HCT116 (cell line): Measurements from ENCODE around the gene SH3GL3. TPM values are rescaled to one million over a fixed set of nuclear protein-coding genes. Genes with fewer than 3 reads are reported as not detected.

Source experiments
- ATAC-seq: fragments of 200-7000 bp; cut with Tn5 transposase; 2 replicates; pipeline ENCODE4 v1.9.1; 2020; ENCODE audit warnings: mild to moderate bottlenecking, moderate library complexity
- BruUV-seq: library from RNA; stranded (reverse); fragments of 400-500 nt; replicated peaks from 2 replicates; lab custom pipeline; 2021; lab: Mats Ljungman, UMichigan
- CTCF ChIA-PET: fragments of 300-600 bp; sonication (Branson Sonifier 250); formaldehyde crosslinking; loops from one replicate; lab custom pipeline; 2021; ENCODE audit warnings: antibody characterized with exemption; lab: Charles Lee
- POLR2A ChIA-PET: fragments of 300-600, 350-600 bp; sonication (Branson Sonifier 250); formaldehyde crosslinking; loops from one replicate; lab custom pipeline; 2021; ENCODE audit warnings: antibody characterized with exemption; lab: Charles Lee
- RAD21 ChIA-PET, 2 experiments: fragments of 300-600 bp; sonication (Branson Sonifier 250); formaldehyde crosslinking; loops; one replicate each; lab custom pipeline; 2023; ENCODE audit warnings: low total read pairs in 2 of 2; ENCODE audit not compliant: uncharacterized antibody in 2 of 2, unreplicated experiment in 2 of 2, low non-redundant PET in 1 of 2; lab: Charles Lee
- DNase-seq: peaks from one replicate; pipeline ENCODE4 v3.0.0-alpha.2; 2010; ENCODE audit warnings: low read depth, low spot score
- H2AFZ ChIP-seq: fragments of 200-600 bp; shearing (Covaris generic), sonication (generic); 2 replicates; pipeline ENCODE4 v1.6.1; 2017; ENCODE audit warnings: low read depth, mixed run types, mixed read lengths, antibody characterized with exemption, low read length; ENCODE audit not compliant: poor library complexity, severe bottlenecking
- H3K27ac ChIP-seq: 2 replicates; pipeline ENCODE4 v1.5.1; 2012; ENCODE audit warnings: low read depth, low read length
- H3K27me3 ChIP-seq: fragments of 200-600 bp; sonication (generic); 2 replicates; pipeline ENCODE4 v1.6.1; 2016; ENCODE audit warnings: mixed run types, low read length, mixed read lengths; ENCODE audit not compliant: insufficient read depth
- H3K36me3 ChIP-seq, 2 experiments: fragments of 200-500 bp in 1 of 2; fragments of 200-600 bp in 1 of 2; sonication (Bioruptor generic) in 1 of 2; sonication (generic) in 1 of 2; 2 replicates each; pipeline versions ENCODE4 v1.5.1 to v1.6.1; 2014 to 2016; ENCODE audit warnings: low read length in 2 of 2, inconsistent platforms in 1 of 2, mixed read lengths in 1 of 2, mixed run types in 1 of 2; ENCODE audit not compliant: insufficient read depth in 2 of 2, control insufficient read depth in 1 of 2
- H3K4me1 ChIP-seq, 2 experiments: fragments of 200-600 bp in 1 of 2; sonication (generic) in 1 of 2; 2 replicates each; pipeline versions ENCODE4 v1.5.1 to v1.6.1; 2012 to 2017; ENCODE audit warnings: low read length in 2 of 2, inconsistent platforms in 1 of 2, mild to moderate bottlenecking in 1 of 2, mixed read lengths in 1 of 2, mixed run types in 1 of 2, moderate library complexity in 1 of 2; ENCODE audit not compliant: insufficient read depth in 2 of 2, control insufficient read depth in 1 of 2
- H3K4me2 ChIP-seq: fragments of 200-600 bp; sonication (generic); 2 replicates; pipeline ENCODE4 v1.6.1; 2017; ENCODE audit warnings: mixed run types, low read length, mixed read lengths
- H3K4me3 ChIP-seq, 2 experiments: fragments of 200-600 bp in 1 of 2; sonication (generic) in 1 of 2; replicated peaks in 1 of 2; 2 replicates each; pipeline ENCODE4 v1.5.1; 2011 to 2016; ENCODE audit warnings: low read length in 2 of 2, control low read depth in 1 of 2, low read depth in 1 of 2, mild to moderate bottlenecking in 1 of 2, mixed read lengths in 1 of 2, mixed run types in 1 of 2
- H3K79me2 ChIP-seq: fragments of 200-600 bp; sonication (generic); 2 replicates; pipeline ENCODE4 v1.6.1; 2017; ENCODE audit warnings: mild to moderate bottlenecking, mixed run types, low read length, moderate library complexity, mixed read lengths; ENCODE audit not compliant: insufficient read depth
- H3K9ac ChIP-seq: fragments of 200-600 bp; sonication (generic); 2 replicates; pipeline ENCODE4 v1.6.1; 2016; ENCODE audit warnings: low read length, mixed read lengths
- H3K9me2 ChIP-seq: fragments of 200-600 bp; sonication (generic), shearing (Covaris generic); 2 replicates; pipeline ENCODE4 v1.6.1; 2017; ENCODE audit warnings: mixed run types, mild to moderate bottlenecking, moderate library complexity; ENCODE audit not compliant: insufficient read depth
- H3K9me3 ChIP-seq, 2 experiments: fragments of 200-500 bp in 1 of 2; fragments of 200-600 bp in 1 of 2; sonication (Bioruptor generic) in 1 of 2; sonication (generic) in 1 of 2; 2 replicates each; pipeline ENCODE4 v1.6.1; 2014 to 2017; ENCODE audit warnings: low read length in 2 of 2, mixed read lengths in 2 of 2, inconsistent platforms in 1 of 2, low read depth in 1 of 2, mild to moderate bottlenecking in 1 of 2, mixed run types in 1 of 2, moderate library complexity in 1 of 2; ENCODE audit not compliant: control insufficient read depth in 1 of 2, insufficient read depth in 1 of 2
- H4K20me1 ChIP-seq: fragments of 200-600 bp; sonication (generic), shearing (Covaris generic); 2 replicates; pipeline ENCODE4 v1.6.1; 2017; ENCODE audit warnings: mixed run types, mild to moderate bottlenecking, moderate library complexity; ENCODE audit not compliant: insufficient read depth
- CBX3 ChIP-seq: IDR thresholded peaks from 2 replicates; pipeline ENCODE4 v1.6.1; 2012; ENCODE audit warnings: low read depth
- CEBPB ChIP-seq: IDR thresholded peaks from 2 replicates; pipeline ENCODE4 v1.6.1; 2012; ENCODE audit warnings: low read depth
- EGR1 ChIP-seq: IDR thresholded peaks from 2 replicates; pipeline ENCODE4 v1.6.1; 2012; ENCODE audit warnings: low read depth
- EZH2 ChIP-seq: fragments of 200-600 bp; sonication (generic); IDR thresholded peaks from 2 replicates; pipeline ENCODE4 v1.6.1; 2017; ENCODE audit warnings: antibody characterized with exemption, mixed run types
- EZH2phosphoT487 ChIP-seq: fragments of 200-600 bp; IDR thresholded peaks from 2 replicates; pipeline ENCODE4 v1.6.1; 2018; ENCODE audit warnings: antibody characterized with exemption, borderline replicate concordance
- FOSL1 ChIP-seq: IDR thresholded peaks from 2 replicates; pipeline ENCODE4 v1.6.1; 2012; ENCODE audit warnings: low read depth
- JUND ChIP-seq: IDR thresholded peaks from 2 replicates; pipeline ENCODE4 v1.6.1; 2012
- MAX ChIP-seq: IDR thresholded peaks from 2 replicates; pipeline ENCODE4 v1.6.1; 2012
- RAD21 ChIP-seq: IDR thresholded peaks from 2 replicates; pipeline ENCODE4 v1.6.1; 2012; ENCODE audit warnings: low read depth, mild to moderate bottlenecking
- SIN3A ChIP-seq: IDR thresholded peaks from 2 replicates; pipeline ENCODE4 v1.6.1; 2012; ENCODE audit warnings: low read depth
- SP1 ChIP-seq: IDR thresholded peaks from 2 replicates; pipeline ENCODE4 v1.6.1; 2012; ENCODE audit warnings: low read depth
- TCF7L2 ChIP-seq: IDR thresholded peaks from 2 replicates; pipeline ENCODE4 v1.7.0; 2011; ENCODE audit warnings: borderline replicate concordance, inconsistent platforms; ENCODE audit not compliant: insufficient read depth, insufficient read length; ENCODE audit errors: extremely low read depth
- ZBTB33 ChIP-seq: IDR thresholded peaks from 2 replicates; pipeline ENCODE4 v1.6.1; 2011; ENCODE audit warnings: mild to moderate bottlenecking, low read length, moderate library complexity; ENCODE audit not compliant: insufficient replicate concordance; ENCODE audit errors: extremely low read depth
- ZFX ChIP-seq: fragments of 450-650 bp; IDR thresholded peaks from 2 replicates; pipeline ENCODE4 v1.6.1; 2017
- ZNF274 ChIP-seq: fragments of 200-500 bp; sonication (Bioruptor generic); IDR thresholded peaks from 2 replicates; pipeline ENCODE4 v1.6.1; 2014; ENCODE audit warnings: mild to moderate bottlenecking, low read depth, low read length, inconsistent platforms
- intact Hi-C: fragments of 100-400 bp; cut with micrococcal nuclease; formaldehyde crosslinking; loops from 2 replicates; pipeline ENCODE4 v1.10.0; 2022
- total RNA-seq: library from RNA; stranded (reverse); gene quantifications from one replicate; pipeline ENCODE4 v1.2.1, GENCODE V29; 2021; ENCODE audit not compliant: unreplicated experiment
- TF ChIP-seq, protein P1 (sequence below): IDR thresholded peaks from 2 replicates; pipeline ENCODE4 v1.6.1; 2012; ENCODE audit warnings: low read depth
- TF ChIP-seq, protein P2 (sequence below): IDR thresholded peaks from 2 replicates; pipeline ENCODE4 v1.6.1; 2012
- TF ChIP-seq, protein P3 (sequence below), 3 experiments: fragments of 200-600 bp in 1 of 3; sonication (generic) in 1 of 3; IDR thresholded peaks in 2 of 3; conservative IDR thresholded peaks in 1 of 3; 2 replicates each; pipeline ENCODE4 v1.5.1; 2012 to 2017; ENCODE audit warnings: low read depth in 2 of 3, low read length in 2 of 3, antibody characterized with exemption in 1 of 3, borderline replicate concordance in 1 of 3, control low read depth in 1 of 3, mild to moderate bottlenecking in 1 of 3, mixed read lengths in 1 of 3, mixed run types in 1 of 3, moderate library complexity in 1 of 3; ENCODE audit not compliant: insufficient read depth in 1 of 3

Gene SH3GL3
- total RNA-seq, 1 experiment from 2014 or later: 1.3 TPM

- ATAC-seq (no peak), DNase-seq (no peak)
- CTCF ChIA-PET: no interaction called here
- TF ChIP-seq CBX3: no peak
- TF ChIP-seq SIN3A: no peak
- no peak for TF ChIP-seq EGR1
- TF ChIP-seq EZH2phosphoT487: no peak
- TF ChIP-seq ZNF274: no peak
- TF ChIP-seq ZFX: no peak
- TF ChIP-seq, protein P1, sequence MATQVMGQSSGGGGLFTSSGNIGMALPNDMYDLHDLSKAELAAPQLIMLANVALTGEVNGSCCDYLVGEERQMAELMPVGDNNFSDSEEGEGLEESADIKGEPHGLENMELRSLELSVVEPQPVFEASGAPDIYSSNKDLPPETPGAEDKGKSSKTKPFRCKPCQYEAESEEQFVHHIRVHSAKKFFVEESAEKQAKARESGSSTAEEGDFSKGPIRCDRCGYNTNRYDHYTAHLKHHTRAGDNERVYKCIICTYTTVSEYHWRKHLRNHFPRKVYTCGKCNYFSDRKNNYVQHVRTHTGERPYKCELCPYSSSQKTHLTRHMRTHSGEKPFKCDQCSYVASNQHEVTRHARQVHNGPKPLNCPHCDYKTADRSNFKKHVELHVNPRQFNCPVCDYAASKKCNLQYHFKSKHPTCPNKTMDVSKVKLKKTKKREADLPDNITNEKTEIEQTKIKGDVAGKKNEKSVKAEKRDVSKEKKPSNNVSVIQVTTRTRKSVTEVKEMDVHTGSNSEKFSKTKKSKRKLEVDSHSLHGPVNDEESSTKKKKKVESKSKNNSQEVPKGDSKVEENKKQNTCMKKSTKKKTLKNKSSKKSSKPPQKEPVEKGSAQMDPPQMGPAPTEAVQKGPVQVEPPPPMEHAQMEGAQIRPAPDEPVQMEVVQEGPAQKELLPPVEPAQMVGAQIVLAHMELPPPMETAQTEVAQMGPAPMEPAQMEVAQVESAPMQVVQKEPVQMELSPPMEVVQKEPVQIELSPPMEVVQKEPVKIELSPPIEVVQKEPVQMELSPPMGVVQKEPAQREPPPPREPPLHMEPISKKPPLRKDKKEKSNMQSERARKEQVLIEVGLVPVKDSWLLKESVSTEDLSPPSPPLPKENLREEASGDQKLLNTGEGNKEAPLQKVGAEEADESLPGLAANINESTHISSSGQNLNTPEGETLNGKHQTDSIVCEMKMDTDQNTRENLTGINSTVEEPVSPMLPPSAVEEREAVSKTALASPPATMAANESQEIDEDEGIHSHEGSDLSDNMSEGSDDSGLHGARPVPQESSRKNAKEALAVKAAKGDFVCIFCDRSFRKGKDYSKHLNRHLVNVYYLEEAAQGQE: no peak
- no peak for TF ChIP-seq EZH2
- TF ChIP-seq FOSL1: no peak
- TF ChIP-seq, protein P2, sequence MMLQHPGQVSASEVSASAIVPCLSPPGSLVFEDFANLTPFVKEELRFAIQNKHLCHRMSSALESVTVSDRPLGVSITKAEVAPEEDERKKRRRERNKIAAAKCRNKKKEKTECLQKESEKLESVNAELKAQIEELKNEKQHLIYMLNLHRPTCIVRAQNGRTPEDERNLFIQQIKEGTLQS: no peak
- TF ChIP-seq SP1: no peak
- no peak for TF ChIP-seq RAD21
- no peak for TF ChIP-seq MAX
- TF ChIP-seq TCF7L2: no peak
- TF ChIP-seq ZBTB33: no peak
- TF ChIP-seq CEBPB: no peak
- TF ChIP-seq JUND: no peak
- TF ChIP-seq, protein P3, sequence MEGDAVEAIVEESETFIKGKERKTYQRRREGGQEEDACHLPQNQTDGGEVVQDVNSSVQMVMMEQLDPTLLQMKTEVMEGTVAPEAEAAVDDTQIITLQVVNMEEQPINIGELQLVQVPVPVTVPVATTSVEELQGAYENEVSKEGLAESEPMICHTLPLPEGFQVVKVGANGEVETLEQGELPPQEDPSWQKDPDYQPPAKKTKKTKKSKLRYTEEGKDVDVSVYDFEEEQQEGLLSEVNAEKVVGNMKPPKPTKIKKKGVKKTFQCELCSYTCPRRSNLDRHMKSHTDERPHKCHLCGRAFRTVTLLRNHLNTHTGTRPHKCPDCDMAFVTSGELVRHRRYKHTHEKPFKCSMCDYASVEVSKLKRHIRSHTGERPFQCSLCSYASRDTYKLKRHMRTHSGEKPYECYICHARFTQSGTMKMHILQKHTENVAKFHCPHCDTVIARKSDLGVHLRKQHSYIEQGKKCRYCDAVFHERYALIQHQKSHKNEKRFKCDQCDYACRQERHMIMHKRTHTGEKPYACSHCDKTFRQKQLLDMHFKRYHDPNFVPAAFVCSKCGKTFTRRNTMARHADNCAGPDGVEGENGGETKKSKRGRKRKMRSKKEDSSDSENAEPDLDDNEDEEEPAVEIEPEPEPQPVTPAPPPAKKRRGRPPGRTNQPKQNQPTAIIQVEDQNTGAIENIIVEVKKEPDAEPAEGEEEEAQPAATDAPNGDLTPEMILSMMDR (IDR thresholded peaks at IDR 0.05 in 2 of 3, conservative IDR thresholded peaks at IDR 0.05 in 1 of 3; ENCODE audit: borderline replicate concordance in 1 of 3, insufficient read depth in 1 of 3, low read depth in 2 of 3, low read length in 2 of 3): no peak
- Histone ChIP-seq H3K79me2 (no peaks in the 10 kb centered on the region), H3K9ac (no peak overlapping the region), H3K4me2 (no peak overlapping the region), H3K36me3 (no peaks in the 10 kb centered on the region), H3K9me2 (no peaks in the 10 kb centered on the region), H4K20me1 (no peaks in the 10 kb centered on the region), H3K27ac (no peak overlapping the region), H3K4me1 (no peaks in the 10 kb centered on the region), H3K9me3 (no peaks in the 10 kb centered on the region), H3K27me3 (no peaks in the 10 kb centered on the region), H3K4me3 (no peak overlapping the region), H2AFZ (no peak overlapping the region)
- POLR2A ChIA-PET: no interaction called here
- no TSS peak for BruUV-seq
- RAD21 ChIA-PET: no interaction called here
- intact Hi-C loops: no loop called here
These were observed 51.7 kb downstream of the SH3GL3 start for GRCh38 chr15:83498801-83499200.
